Cortex of kidney (tissue), 1 donor: ENCODE measurements around the gene ADAT1.

Source experiments
- DNase-seq: peaks from one replicate; lab custom pipeline; 2025; lab: John Stamatoyannopoulos, UW

Gene ADAT1

DNA sequence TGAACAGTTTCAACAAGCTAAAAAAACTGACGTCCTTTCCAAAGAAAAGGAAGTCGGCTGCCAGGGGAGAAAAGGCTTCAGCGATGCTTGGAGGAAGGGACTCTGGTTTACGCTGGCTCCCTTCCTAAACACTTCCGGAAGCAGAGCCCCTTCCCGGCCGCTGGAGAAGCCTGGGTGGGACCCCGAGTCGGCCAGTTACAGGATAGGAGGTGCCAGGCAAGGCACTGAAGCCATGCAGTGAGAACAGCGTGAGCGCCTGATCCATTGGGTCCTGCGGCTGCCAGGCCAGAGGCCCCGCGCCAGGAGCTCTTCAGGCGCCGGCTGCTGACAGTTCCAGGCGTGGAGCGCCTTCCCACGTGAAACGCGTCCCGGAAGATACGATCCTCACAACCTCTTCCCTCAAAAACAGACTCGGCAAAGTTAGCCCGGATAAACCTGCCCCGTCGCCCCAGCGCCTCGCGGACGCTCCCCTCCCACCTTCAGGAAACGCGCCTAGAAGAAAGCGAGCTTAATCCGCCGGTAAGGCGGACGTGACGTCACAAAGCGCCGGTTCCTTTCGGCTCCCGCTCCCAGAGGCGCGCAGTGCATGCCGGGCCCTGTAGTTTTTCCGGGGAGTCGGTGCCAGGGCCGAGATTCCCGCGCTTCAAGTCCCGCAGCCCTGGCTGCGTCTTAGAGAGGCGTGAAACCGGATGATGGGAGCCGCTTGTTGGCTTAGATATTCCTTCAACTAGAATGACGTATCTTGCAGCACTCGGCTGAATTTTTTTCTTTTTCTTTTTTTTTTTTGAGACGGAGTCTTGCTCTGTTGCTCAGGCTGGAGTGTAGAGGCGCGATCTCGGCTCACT lies at the start of gene ADAT1:
TSS of gene ADAT1 (minus strand) at position 521 of the 845 bp plus-strand sequence. CDS start 2,482 bp downstream, outside the sequence.
- DNase-seq: peak; percentile 53

DNA sequence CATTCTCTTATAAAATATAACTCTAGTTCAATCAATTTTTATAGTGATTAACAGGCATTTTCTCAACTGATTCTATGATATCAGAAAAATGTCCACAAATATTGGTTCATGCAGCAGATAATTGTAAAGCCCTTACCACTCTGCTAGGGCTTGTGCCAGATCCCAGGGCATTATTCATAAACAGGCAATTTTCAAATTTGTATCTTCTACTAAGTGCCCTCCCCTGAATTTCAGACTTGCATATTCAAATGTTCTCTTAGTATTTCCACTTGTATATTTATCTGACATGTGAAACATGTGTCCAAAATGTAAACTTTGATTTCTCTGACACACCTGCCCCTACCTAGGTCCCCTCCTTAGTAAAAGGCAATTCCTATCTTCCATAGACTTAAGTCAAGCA lies 44.4 kb upstream of the ADAT1 start:
- DNase-seq: no peak

GRCh38 chr16:75660726-75661302 lies 37.7 kb upstream of the ADAT1 start:
- DNase-seq: no peak

- DNase-seq: no peak
Measured at GRCh38 chr16:75660321-75660720, 37.2 kb upstream of the ADAT1 start.

- no peak for DNase-seq
Measured at GRCh38 chr16:75658175-75658574, 35.1 kb upstream of the ADAT1 start.

DNA sequence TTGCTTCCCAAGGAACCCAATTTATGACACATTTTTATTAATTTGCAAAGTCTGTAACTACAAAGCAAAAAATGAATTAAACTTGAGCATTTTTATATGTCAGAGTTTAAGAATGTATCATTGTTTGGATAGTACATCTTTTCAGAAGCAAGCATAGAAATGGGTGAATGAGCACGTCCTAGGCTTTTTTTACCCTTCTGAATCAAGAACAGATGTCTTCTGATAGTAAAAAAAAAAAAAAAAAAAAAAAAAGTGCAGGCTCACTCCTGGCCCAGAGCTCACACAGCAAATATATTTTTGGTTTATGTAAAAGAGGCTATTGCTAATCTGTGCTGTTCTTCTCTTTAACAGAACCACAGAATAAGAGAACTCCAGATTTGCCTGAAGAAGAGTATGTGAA lies 30.8 kb upstream of the ADAT1 start:
- no peak for DNase-seq

- no peak for DNase-seq
Measured at GRCh38 chr16:75648265-75649076, 25.4 kb upstream of the ADAT1 start.

DNA sequence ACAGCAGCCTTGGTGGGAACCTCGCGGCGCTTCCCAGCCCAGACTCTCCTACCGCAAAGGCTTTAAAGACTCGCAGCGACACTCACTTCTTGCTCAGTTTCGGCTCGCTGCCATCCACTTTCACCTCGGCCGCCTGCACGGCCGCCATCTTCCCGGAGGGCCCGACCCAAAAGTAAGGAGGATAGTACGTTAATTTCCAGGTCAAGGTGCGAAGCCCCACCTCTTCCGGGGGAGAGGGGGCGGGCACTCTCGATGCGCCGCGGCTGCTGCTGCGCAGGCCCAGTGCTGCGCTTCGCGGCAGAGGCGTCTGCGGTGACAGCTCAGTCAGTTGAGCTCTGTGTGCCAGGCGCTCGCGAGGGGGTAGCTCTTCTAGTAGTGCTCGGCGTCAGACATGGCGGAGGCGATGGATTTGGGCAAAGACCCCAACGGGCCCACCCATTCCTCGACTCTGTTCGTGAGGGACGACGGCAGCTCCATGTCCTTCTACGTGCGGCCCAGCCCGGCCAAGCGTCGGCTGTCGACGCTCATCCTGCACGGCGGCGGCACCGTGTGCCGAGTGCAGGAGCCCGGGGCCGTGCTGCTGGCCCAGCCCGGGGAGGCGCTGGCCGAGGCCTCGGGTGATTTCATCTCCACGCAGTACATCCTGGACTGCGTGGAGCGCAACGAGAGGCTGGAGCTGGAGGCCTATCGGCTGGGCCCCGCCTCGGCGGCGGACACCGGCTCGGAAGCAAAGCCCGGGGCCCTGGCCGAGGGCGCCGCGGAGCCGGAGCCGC lies 24.6 kb upstream of the ADAT1 start, which contains the start of the genes KARS1 and TERF2IP:
TSS of gene KARS1 (minus strand) at position 174 of the 773 bp plus-strand sequence. CDS start at position 148, 26 bp downstream.
TSS of gene TERF2IP (plus strand) at position 282 of the 773 bp plus-strand sequence. CDS start at position 392, 110 bp downstream.
- DNase-seq: peak; percentile 70

DNA sequence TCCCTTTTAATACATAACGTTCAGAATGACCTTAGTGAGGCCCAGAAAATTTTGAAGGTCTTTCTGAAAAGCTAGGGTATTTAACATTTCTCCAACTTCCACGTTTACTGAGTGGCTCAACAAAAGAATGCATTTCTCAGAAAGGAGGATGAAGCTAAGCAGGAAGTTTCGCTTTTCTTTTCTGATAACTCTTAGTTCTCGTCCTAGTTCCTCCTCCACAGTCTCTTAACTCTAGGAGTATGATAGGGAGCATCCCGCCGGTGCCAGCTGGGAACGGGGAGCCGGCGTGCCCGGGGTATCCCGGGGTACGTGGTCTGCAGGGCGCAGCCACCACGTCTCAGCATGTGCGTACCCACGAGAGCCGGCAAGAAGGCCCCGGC lies 24.0 kb upstream of the ADAT1 start:
- no peak for DNase-seq

DNA sequence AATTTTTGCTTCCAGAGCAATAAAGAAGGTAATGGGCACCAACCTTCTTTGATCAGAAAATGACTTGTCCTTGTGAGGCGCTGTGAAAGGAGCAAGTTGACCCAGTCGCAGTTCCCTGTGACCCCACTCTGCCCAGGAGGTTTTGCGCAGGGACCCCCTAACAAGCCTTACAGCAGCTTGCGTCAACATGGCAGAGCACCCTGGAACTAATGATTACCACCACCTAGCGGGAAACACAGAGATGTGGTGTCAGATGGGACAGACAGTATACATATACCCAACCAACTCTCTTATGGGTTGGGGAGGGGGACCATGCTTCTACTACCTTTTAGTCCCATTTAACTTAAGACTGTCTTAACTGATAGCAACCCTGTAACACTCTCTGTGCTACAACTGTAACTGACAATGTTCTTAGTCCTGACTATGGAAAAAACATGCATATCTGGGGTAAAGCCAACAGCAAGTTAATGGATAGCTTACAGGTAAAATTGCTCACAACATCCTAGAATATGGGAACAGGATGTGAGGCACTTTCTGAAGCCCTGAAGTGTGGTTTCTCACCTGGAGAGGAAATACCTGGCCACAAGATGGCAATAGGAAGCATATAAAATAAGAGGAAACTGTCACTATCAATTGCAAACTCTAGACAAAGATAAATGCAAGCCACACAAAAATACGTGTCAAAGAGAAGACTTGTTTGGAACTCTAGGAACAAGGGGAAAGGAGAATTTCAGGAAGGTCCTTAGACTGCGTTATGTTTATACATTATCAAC lies 21.3 kb upstream of the ADAT1 start:
- DNase-seq: no peak

DNA sequence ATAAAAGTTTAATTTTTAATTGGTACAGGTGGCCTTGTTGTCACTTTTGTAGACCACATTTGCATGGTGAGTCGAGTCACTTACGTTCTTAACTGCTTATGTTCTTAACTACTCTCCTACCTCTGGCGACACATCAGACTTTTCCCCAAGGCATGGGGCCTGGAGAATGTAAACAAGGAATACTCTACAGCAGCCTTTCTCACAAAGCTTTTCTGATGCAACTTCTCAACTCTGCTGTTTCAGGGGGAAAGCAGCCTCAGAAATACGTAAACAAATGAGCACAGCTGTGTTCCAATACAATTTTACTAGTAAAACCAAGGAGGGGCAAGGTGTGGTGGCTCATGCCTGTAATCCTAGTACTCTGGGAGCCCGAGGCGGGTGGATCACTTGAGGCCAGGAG lies 17.5 kb upstream of the ADAT1 start:
- no peak for DNase-seq

GRCh38 chr16:75635036-75635435 lies 12.0 kb upstream of the ADAT1 start:
- no peak for DNase-seq

GRCh38 chr16:75632857-75633256 lies 9.8 kb upstream of the ADAT1 start:
- no peak for DNase-seq

DNA sequence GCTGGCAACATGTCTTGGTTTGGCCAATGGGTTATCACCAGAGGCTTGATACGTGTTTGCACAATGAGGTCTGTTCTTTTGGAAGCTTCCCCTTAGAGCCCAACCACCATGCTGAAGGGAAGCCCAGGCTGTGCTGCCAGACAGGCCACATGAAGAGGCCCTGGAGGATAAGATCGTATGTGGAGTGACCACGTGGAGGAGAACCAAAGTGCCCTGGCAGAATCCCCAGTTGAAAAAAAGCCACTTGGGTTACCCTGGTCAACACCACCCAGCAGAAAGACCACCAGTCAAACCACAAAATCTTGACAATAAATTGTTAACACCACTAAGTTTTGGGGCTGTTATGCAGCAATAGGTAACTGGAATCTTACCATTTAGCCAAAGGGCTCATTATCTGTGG lies 7.0 kb upstream of the ADAT1 start:
- DNase-seq: no peak

DNA sequence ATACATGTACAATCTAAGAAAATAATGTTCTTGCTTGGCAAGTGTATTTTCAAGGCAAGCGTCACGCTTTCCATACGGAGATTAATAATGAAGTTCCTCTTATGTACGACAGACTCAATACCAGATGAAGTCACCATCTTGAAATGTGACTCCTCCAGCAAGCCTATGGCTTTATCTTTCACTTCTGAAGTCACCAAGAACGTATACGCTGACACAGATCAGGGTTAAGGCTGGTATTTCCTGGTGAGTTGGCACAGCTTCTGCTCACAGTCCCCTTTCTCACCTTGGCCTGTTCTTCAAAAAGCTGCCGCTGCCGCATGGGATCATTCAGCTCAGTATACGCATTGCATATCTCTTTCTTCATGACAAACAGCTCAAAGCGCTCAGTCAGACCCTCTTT lies 6.1 kb upstream of the ADAT1 start:
- no peak for DNase-seq

DNA sequence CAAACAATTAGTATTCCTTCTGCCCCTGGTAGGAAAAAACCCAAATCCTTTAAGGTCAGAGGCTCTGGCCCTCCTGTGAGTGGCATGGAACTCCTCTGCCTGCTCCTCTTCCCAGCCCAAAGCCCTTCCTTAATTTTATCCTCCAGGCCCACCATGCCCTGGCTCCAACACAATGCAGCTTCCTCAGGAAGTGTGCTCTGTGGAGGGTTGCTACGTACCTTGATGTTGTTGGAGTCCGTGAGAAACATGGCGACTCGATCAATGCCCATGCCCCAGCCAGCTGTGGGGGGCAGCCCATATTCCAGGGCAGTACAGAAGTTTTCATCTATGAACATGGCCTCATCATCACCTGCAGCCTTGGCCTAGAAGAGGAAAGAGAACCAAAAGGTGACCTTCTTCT lies 5.3 kb upstream of the ADAT1 start:
- DNase-seq: no peak

DNA sequence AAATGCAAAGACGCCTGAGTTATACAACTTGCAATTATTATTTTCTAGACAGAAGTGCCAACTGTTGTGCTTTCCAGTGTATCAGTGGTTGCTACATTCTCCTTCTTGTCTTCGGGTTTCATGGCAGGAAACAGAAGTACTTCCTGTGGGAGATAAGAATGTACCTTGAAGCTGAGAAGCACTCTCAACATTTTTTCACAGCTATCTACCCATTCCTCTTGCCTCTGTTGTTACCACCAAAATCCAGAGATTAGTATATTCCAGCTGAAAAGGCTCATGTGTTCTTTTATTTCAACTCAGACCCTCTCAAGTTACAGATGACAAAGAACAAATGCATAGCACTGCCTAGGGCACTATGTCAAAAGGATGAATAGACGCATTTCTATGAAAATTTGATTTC lies 4.8 kb upstream of the ADAT1 start:
- DNase-seq: no peak

- no peak for DNase-seq
Measured at GRCh38 chr16:75626806-75627205, 3.7 kb upstream of the ADAT1 start.

DNA sequence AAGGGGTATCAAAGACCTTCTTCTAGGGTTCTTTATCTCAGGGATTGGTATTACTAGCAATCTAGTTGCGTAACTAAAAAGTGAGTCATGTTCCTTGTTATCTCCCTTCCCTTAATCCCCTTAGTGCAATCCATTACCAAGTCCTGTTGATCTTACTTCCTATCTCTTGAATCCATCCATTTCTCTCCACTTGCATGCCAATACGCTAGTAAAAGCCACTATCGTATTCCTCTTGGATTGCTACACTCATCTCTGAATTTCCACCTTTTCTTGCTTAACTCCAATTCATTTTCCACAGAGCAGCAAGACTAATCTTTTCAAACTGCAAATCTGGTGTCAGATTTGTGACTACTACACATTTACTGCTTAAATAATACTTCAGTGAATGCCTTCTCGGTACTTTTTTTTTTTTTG lies 1.8 kb upstream of the ADAT1 start:
- no peak for DNase-seq

DNA sequence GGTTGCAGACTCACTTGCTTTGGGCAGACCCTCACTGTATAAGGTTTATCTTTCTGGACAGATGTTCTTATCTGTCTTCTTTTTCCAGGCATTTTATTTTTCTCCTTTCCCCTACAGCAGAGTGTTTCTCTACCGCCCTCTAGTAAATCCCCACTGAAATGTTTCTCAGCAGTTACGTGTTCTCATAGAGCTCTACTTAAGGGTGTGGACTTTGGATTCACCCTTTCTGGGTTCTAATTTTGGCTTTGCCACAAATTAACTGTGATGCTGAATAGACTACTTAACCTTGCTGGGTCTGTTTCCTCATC lies 2.0 kb downstream of the ADAT1 start:
- DNase-seq: no peak
